A549 (cell line): ENCODE measurements around the gene ARHGAP25. TPM values are rescaled to one million over a fixed set of nuclear protein-coding genes. Genes with fewer than 3 reads are reported as not detected.

Source experiments
- ATOH8 ChIP-seq: fragments of 250-450 bp; sonication (Bioruptor Pico); IDR thresholded peaks from 2 replicates; pipeline ENCODE4 v1.5.0; 2020; ENCODE audit warnings: low read depth, mild to moderate bottlenecking, moderate library complexity
- BCL3 ChIP-seq: fragments of >200 bp; sonication (Bioruptor Twin); formaldehyde crosslinking; IDR thresholded peaks from 3 replicates; pipeline ENCODE4 v1.6.1; 2016
- BHLHE40 ChIP-seq: IDR thresholded peaks from 2 replicates; pipeline ENCODE4 v1.6.1; 2012; ENCODE audit warnings: low read depth, low read length, inconsistent platforms
- CBX2 ChIP-seq: fragments of 200-600 bp; sonication (generic); IDR thresholded peaks from 2 replicates; pipeline ENCODE4 v1.6.1; 2016; ENCODE audit warnings: low read depth, mild to moderate bottlenecking, borderline replicate concordance
- CBX8 ChIP-seq: fragments of 200-600 bp; sonication (generic); IDR thresholded peaks from 2 replicates; pipeline ENCODE4 v1.6.1; 2016
- CHD2 ChIP-seq: fragments of 150-350 bp; IDR thresholded peaks from 2 replicates; pipeline ENCODE4 v1.6.1; 2014; ENCODE audit warnings: low read length; ENCODE audit not compliant: partially characterized antibody
- EP300 ChIP-seq, 2 experiments: fragments of >200 bp; sonication (Bioruptor Twin); formaldehyde crosslinking; IDR thresholded peaks; 2 replicates in 1 of 2; 3 replicates in 1 of 2; pipeline ENCODE4 v1.6.1; 2016 to 2017
- ESRRA ChIP-seq: fragments of 150-350 bp; IDR thresholded peaks from 2 replicates; pipeline ENCODE4 v1.6.1; 2014; ENCODE audit warnings: mild to moderate bottlenecking, low read length, borderline replicate concordance
- FOSB ChIP-seq: fragments of 250-450 bp; sonication (Bioruptor Pico); IDR thresholded peaks from 2 replicates; pipeline ENCODE4 v1.5.0; 2020; ENCODE audit warnings: mild to moderate bottlenecking, moderate library complexity
- FOXS1 ChIP-seq: fragments of 250-450 bp; sonication (Bioruptor Pico); IDR thresholded peaks from 2 replicates; pipeline ENCODE4 v1.5.0; 2020; ENCODE audit warnings: mild to moderate bottlenecking, moderate library complexity
- HDAC2 ChIP-seq: fragments of 200-600 bp; sonication (generic); IDR thresholded peaks from 2 replicates; pipeline ENCODE4 v1.6.1; 2016
- HMGXB4 ChIP-seq: fragments of 250-450 bp; sonication (Bioruptor Pico); IDR thresholded peaks from 2 replicates; pipeline ENCODE4 v1.5.0; 2021; ENCODE audit warnings: mild to moderate bottlenecking, moderate library complexity, borderline replicate concordance
- HOXB13 ChIP-seq: fragments of 250-450 bp; sonication (Bioruptor Pico); IDR thresholded peaks from 2 replicates; pipeline ENCODE4 v1.5.0; 2020; ENCODE audit warnings: low read depth, mild to moderate bottlenecking, moderate library complexity
- HOXB5 ChIP-seq: fragments of 250-450 bp; sonication (Bioruptor Pico); IDR thresholded peaks from 2 replicates; pipeline ENCODE4 v1.5.0; 2020; ENCODE audit warnings: mild to moderate bottlenecking, moderate library complexity
- JUN ChIP-seq, 2 experiments: fragments of >200 bp; sonication (Bioruptor Twin); formaldehyde crosslinking; IDR thresholded peaks; 2 replicates in 1 of 2; 3 replicates in 1 of 2; pipeline ENCODE4 v1.6.1; 2016 to 2017
- MAFK ChIP-seq: fragments of 450-650 bp; IDR thresholded peaks from 2 replicates; pipeline ENCODE4 v1.6.1; 2014; ENCODE audit not compliant: partially characterized antibody
- MAZ ChIP-seq: fragments of 150-350 bp; IDR thresholded peaks from 2 replicates; pipeline ENCODE4 v1.6.1; 2014; ENCODE audit warnings: antibody characterized with exemption, low read depth, low read length, borderline replicate concordance
- NR3C1 ChIP-seq: fragments of >200 bp; sonication (Bioruptor Twin); formaldehyde crosslinking; IDR thresholded peaks from 3 replicates; pipeline ENCODE4 v1.6.1; 2017
- PBX3 ChIP-seq: IDR thresholded peaks from 2 replicates; pipeline ENCODE4 v1.6.1; 2012
- POLR2AphosphoS2 ChIP-seq: conservative IDR thresholded peaks from 2 replicates; pipeline ENCODE4 v1.6.1; 2012; ENCODE audit warnings: low read length, improper control_type of control experiment, inconsistent platforms
- REST ChIP-seq: fragments of 200-600 bp; sonication (generic); IDR thresholded peaks from 2 replicates; pipeline ENCODE4 v1.6.1; 2016; ENCODE audit warnings: antibody characterized with exemption, mild to moderate bottlenecking, moderate library complexity
- SMC3 ChIP-seq: fragments of >200 bp; sonication (Bioruptor Twin); formaldehyde crosslinking; IDR thresholded peaks from 3 replicates; pipeline ENCODE4 v1.6.1; 2018; ENCODE audit warnings: inconsistent platforms
- TFCP2L1 ChIP-seq: fragments of 250-450 bp; sonication (Bioruptor Pico); IDR thresholded peaks from 2 replicates; pipeline ENCODE4 v1.5.0; 2021; ENCODE audit warnings: mild to moderate bottlenecking
- USF2 ChIP-seq: fragments of 450-650 bp; IDR thresholded peaks from 2 replicates; pipeline ENCODE4 v1.6.1; 2014; ENCODE audit warnings: antibody characterized with exemption
- ZNF302 ChIP-seq: fragments of 250-450 bp; sonication (Bioruptor Pico); IDR thresholded peaks from 2 replicates; pipeline ENCODE4 v1.9.0; 2021; ENCODE audit warnings: inconsistent platforms, mild to moderate bottlenecking, moderate library complexity
- ZSCAN20 ChIP-seq: fragments of 250-450 bp; sonication (Bioruptor Pico); IDR thresholded peaks from 2 replicates; pipeline ENCODE4 v1.8.0; 2022; ENCODE audit warnings: mild to moderate bottlenecking, moderate library complexity
- polyA plus RNA-seq, 4 experiments: library from polyadenylated mRNA; depleted of rRNA in 3 of 4; stranded (reverse); fragments of >200 nt; fragmentation: RNase III in 1 of 4; extraction: RNeasy Plus Mini Kit Qiagen cat#74134 plus additional on column Dnase treatment in 1 of 4; gene quantifications; 2 replicates in 3 of 4; 3 replicates in 1 of 4; pipeline ENCODE4 v1.2.3, GENCODE V29; 2011 to 2017

The ARHGAP25 gene
- polyA plus RNA-seq, 2 of the 4 experiments (the other 2 are of a cell fraction), result 0.50 to 2.4 TPM

GRCh38 chr2:68751397-68752339, 17.1 kb downstream of the ARHGAP25 start (continued):
- TF ChIP-seq ATOH8, result no peak
- no peak for TF ChIP-seq JUN (IDR thresholded peaks at IDR 0.05)
- no peak for TF ChIP-seq CHD2
- no peak for TF ChIP-seq ZNF302 (CRISPR knock-in tag)
- no peak for TF ChIP-seq FOSB (CRISPR knock-in tag)
- TF ChIP-seq USF2, result no peak
- TF ChIP-seq BCL3, result no peak
- TF ChIP-seq TFCP2L1 (CRISPR knock-in tag), result no peak
- no peak for TF ChIP-seq ZSCAN20
- TF ChIP-seq BHLHE40, result no peak
- no peak for TF ChIP-seq CBX8
- no peak for TF ChIP-seq EP300 (IDR thresholded peaks at IDR 0.05)
- no peak for TF ChIP-seq MAZ
- TF ChIP-seq SMC3, result peak; percentile 96
- TF ChIP-seq CBX2, result no peak
- no peak for TF ChIP-seq PBX3
- no peak for TF ChIP-seq ESRRA
- no peak for TF ChIP-seq FOXS1 (CRISPR knock-in tag)
- TF ChIP-seq NR3C1, result no peak
- no peak for TF ChIP-seq MAFK
- no peak for TF ChIP-seq REST
- no peak for TF ChIP-seq HOXB13 (CRISPR knock-in tag)
- TF ChIP-seq HDAC2, result no peak
- no peak for TF ChIP-seq POLR2AphosphoS2
- no peak for TF ChIP-seq HMGXB4
- TF ChIP-seq HOXB5 (CRISPR knock-in tag), result no peak
